NCI-H2029 (cell line): ENCODE results near the gene COMMD3.

Source experiments
- DNase-seq: peaks from one replicate; lab custom pipeline; 2025; lab: John Stamatoyannopoulos, UW

The COMMD3 gene

DNA sequence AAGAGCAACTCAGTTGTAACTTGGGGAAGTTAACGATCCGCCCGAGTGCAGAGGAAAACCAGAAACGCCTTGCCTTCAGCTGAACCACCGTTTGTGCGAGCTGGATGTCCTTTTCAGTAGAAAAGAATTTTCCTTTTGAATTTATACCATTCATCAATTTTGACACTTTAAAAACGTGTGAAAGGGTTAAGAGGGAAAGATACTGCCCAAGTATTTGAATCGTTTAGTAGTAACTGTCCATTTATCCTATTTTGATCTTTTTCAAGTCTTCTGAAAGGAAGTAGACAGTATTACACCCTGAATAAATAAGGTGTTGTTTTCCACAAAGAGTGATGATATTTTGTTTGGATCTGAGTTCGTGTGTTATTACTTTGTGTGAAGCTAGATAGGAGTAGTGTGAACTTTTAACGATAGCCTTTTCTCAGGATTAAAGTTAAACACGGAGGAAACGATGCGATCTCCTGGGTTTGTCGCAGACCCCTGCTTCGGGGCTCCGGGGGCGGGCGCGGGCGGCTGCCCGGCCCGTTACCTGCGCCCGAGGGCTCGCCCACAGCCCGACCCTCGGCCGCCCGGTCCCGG is 3.9 kb downstream of the COMMD3 start:
- DNase-seq: no peak

- DNase-seq: peak; percentile 59
Observed at GRCh38 chr10:22320591-22321155, 4.5 kb downstream of the COMMD3 start, which contains the start of gene BMI1. Gene BMI1 (plus strand): TSS chr10:22321099. CDS start chr10:22326450, 5,351 bp downstream.

DNA sequence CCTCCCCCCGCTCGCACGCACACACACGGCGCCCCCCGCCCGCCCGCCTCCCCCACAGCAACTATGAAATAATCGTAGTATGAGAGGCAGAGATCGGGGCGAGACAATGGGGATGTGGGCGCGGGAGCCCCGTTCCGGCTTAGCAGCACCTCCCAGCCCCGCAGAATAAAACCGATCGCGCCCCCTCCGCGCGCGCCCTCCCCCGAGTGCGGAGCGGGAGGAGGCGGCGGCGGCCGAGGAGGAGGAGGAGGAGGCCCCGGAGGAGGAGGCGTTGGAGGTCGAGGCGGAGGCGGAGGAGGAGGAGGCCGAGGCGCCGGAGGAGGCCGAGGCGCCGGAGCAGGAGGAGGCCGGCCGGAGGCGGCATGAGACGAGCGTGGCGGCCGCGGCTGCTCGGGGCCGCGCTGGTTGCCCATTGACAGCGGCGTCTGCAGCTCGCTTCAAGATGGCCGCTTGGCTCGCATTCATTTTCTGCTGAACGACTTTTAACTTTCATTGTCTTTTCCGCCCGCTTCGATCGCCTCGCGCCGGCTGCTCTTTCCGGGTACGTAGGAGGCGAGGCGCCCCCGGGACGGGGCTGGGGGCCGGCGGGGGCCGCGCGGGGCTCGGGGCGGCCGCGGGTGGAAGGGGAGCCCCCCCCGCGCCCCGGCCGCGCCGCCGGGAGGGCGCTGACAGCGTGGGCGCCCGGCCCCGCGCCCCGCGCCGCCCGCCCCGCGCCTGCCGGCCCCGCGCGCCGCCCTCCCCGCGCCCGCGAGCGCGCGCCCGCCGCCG is 5.2 kb downstream of the COMMD3 start:
- DNase-seq: peak; percentile 9

DNA sequence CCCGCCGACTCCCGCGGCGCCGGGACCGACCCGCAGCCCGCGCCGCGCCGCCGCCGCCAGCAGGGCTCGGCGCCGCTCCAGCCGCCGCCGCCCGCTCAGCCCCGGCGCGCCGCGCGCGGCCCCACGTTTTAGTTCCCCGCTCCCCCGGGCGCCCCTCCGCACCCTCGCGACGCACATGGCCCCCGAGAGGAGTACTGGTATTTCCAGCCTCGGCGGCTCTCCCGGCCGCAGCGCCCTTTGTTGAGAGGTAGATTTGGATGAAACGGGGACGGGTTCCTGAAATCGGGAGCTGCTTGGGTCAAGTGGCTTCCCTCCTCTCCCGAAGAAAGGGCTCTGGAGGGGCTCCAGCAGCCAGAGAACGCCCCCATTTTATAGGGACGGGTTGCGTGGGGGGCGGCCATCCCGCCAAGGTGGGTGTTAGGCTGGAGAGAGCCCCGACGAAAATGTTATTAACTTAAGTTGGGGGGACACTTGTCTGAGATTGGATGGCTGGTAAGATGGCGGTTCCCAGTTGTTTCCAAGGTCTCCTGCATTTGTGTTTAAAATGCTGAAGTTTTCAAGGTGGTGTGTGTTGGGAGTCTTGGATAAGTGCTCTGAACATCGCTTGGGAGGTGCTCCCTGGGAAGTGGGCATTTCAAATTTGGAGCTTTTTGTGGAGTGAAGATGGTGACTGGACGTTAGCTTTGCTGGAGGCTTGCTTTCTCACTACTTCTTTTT is 5.9 kb downstream of the COMMD3 start:
- DNase-seq: no peak

GRCh38 chr10:22322641-22323160 is 6.5 kb downstream of the COMMD3 start:
- no peak for DNase-seq

DNA sequence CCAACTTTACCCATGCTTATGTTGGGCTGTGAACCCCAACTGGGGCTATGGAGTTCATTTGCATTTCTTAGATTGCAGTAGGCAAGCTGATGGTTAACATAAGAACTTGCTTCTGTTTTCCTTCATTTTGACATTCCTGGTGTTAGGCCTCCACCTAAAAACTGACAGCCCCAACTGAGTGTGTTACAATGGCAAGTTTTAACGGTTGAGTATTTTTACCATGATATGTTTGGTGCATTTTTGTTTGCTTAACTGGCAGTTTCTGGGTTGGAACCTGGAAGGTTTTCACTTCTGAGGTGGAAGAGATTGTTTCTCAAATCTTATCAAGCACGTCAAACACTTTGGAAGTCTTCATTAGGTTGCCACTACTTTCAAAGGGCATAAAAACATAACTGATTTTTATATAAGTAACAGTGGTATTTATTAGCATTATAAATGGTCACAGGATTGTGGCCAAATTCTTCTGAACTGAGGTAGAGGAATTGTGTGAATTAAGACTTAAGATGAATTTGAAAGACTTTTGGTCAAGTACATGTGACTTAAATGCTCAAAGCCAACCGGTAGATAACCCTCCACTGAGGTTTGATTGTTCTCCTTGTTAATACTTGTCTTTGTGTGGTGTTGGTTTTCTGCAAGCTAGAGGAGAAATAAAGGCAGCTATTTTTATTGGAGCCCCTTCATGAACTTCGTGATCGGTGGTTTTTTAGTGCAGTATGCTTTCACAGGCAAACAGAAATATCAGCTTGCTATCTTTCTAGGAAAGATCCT is 7.5 kb downstream of the COMMD3 start:
- DNase-seq: no peak

DNA sequence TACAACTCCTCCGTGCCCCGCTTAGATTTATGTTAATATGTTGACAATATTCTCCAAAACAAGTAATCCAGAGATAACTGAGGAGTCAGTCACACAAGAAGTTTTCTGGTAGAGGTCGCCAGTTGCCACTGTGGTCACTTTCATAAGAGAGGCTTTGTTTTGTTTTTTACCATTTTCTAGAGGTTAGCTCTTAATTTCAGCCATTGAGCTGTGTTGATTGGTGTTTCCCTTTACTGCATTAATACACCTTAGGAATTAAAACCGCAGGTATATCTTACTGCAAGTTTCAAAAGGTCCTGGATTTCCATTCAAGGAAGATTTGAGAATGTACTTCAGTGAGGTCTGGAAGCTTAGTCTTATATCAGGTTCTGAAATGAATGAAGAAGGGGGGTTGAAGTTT is 8.2 kb downstream of the COMMD3 start:
- DNase-seq: no peak

DNA sequence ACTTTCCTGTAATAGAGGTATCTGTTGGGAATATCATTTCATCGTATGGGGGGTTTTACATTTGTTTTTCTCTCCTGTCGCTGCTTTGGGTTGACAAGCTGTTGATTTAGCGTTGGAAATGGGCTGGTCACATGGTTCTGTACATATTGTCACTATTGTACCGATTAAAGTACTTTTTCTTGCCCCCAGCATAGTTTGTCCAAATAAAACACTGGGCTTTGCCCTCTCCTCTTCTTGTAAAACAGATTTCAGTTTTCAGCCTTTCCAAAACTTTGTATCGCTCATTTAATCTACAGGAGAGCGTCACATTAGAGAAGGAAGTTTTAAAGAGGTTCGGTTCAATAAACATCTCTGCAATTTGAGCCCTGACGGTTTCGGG is 8.7 kb downstream of the COMMD3 start:
- DNase-seq: no peak

GRCh38 chr10:22325272-22326144 is 9.3 kb downstream of the COMMD3 start:
- peak; percentile 7 for DNase-seq

- DNase-seq: no peak
Observed at GRCh38 chr10:22326145-22326702, 10.0 kb downstream of the COMMD3 start.

GRCh38 chr10:22329150-22329549 is 13.0 kb downstream of the COMMD3 start:
- DNase-seq: no peak

DNA sequence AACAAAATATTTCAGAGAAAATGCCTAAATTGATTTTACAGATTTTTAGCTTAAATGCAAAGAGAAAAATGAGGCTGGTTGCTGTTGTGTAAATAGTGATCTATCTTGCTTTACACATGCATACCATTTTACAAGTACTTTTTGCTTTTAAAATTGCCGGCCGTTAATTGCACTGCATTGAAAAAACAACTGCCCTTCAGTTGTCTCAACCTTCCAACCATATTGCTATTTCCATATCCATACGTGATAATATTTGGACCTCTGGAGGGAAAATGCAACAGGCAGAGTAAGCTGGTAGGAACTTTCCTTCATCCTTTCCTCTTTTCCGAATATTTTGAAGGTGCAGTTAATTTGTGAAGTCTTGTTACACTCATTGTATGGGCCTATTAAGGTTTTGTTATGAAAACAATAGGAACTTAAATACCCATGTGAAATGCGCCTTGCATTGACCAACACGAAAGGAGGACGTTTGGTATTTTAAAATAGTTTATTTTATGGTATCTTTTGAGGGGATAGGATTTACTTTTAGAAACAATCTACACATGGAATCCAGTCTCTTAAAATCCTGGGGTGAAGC is 16.0 kb downstream of the COMMD3 start:
- no peak for DNase-seq

GRCh38 chr10:22333167-22333974 is 17.2 kb downstream of the COMMD3 start:
- DNase-seq: no peak

GRCh38 chr10:22333975-22334282 is 17.7 kb downstream of the COMMD3 start:
- DNase-seq: no peak

- DNase-seq: no peak
Observed at GRCh38 chr10:22334414-22335172, 18.4 kb downstream of the COMMD3 start.

- DNase-seq: no peak
Observed at GRCh38 chr10:22335173-22335933, 19.2 kb downstream of the COMMD3 start.

DNA sequence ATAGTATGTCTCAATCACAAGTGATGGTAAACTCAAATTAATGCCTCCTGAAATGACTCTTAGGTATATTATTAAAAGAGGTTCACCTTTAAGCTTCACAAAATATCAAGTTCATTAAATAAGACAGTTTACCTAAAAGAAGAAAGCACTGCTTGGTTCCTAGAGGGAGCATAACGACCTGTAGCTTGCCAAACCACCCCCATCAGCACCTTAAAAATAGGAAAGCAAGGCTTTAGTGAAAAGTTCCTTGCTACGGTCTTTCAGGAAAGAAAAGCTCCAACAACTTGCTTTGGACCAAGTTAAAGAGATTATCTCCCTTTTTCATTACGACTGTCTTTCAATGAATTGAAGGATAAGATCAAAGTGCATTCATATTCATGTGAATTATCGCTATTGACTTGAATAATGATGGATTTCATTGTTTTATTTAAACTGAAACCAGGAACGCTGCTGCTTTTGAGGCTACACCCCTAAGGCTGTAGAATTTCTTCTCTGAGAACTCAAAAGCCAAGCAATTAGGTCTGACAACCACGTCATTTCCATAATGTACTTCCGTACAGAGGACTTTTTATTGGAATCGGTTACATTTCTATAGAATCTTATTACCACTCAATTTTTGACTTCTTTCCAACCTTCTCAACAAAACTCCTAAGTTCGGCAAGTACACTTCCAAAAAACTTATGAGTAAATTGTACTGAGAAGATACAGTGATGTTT is 22.2 kb downstream of the COMMD3 start:
- no peak for DNase-seq
